Liver (tissue), 3 donors: Measurements from ENCODE around the gene SOBP.

Experiments
- CTCF ChIP-seq: fragments of 150-350 bp; IDR thresholded peaks from 2 replicates; pipeline ENCODE4 v1.5.1; 2017; ENCODE audit warnings: improper control_type of control experiment, low read depth, low read length; ENCODE audit not compliant: missing input control
- JUND ChIP-seq, 2 donors: IDR thresholded peaks; 2 replicates each; pipeline ENCODE4 v1.6.1; 2016; ENCODE audit warnings: antibody characterized with exemption in 2 of 2
- RAD21 ChIP-seq, 2 donors: IDR thresholded peaks; 2 replicates each; pipeline ENCODE4 v1.6.1; 2016; ENCODE audit warnings: antibody characterized with exemption in 2 of 2, mild to moderate bottlenecking in 2 of 2
- REST ChIP-seq: IDR thresholded peaks from 2 replicates; pipeline ENCODE4 v1.6.1; 2016; ENCODE audit warnings: antibody characterized with exemption, mild to moderate bottlenecking
- TAF1 ChIP-seq: conservative IDR thresholded peaks from 2 replicates; pipeline ENCODE4 v1.6.1; 2016; ENCODE audit warnings: antibody characterized with exemption, mild to moderate bottlenecking
- YY1 ChIP-seq: IDR thresholded peaks from 2 replicates; pipeline ENCODE4 v1.6.1; 2016; ENCODE audit warnings: antibody characterized with exemption, mild to moderate bottlenecking
- donor health status: healthy.
- donor health status: healthy.

- TF ChIP-seq CTCF (no peak), REST (no peak), JUND (IDR thresholded peaks at IDR 0.05) (no peak), RAD21 (IDR thresholded peaks at IDR 0.05) (no peak), YY1 (no peak), TAF1 (no peak)
These were observed 42.0 kb downstream of the SOBP start for GRCh38 chr6:107531868-107532267.
